Fibroblast of lung (primary cell): ENCODE results near the gene RAPGEF2. TPM values are rescaled to one million over a fixed set of nuclear protein-coding genes. Genes with fewer than 3 reads are reported as not detected.

ENCODE experiments used
- DNase-seq, 2 donors: peaks; one replicate each; pipeline versions ENCODE4 v3.0.0 to v3.0.0-alpha.2; 2010; ENCODE audit warnings: low read depth in 2 of 2
- H2AFZ ChIP-seq: 2 replicates; pipeline ENCODE4 v1.5.1; 2012; ENCODE audit warnings: low read length, control low read depth, inconsistent platforms
- H3K27ac ChIP-seq: 2 replicates; pipeline ENCODE4 v1.5.1; 2011; ENCODE audit warnings: low read length, control low read depth; ENCODE audit not compliant: insufficient read depth
- H3K27me3 ChIP-seq: 2 replicates; pipeline ENCODE4 v1.5.1; 2011; ENCODE audit warnings: mild to moderate bottlenecking, low read length; ENCODE audit not compliant: control insufficient read depth, insufficient read depth
- H3K36me3 ChIP-seq: 2 replicates; pipeline ENCODE4 v1.5.1; 2011; ENCODE audit warnings: low read length; ENCODE audit not compliant: control insufficient read depth, insufficient read depth
- H3K4me1 ChIP-seq: 2 replicates; pipeline ENCODE4 v1.5.1; 2011; ENCODE audit warnings: low read length; ENCODE audit not compliant: control insufficient read depth, insufficient read depth; ENCODE audit errors: extremely low read depth
- H3K4me2 ChIP-seq: 2 replicates; pipeline ENCODE4 v1.5.1; 2011; ENCODE audit warnings: low read length, control low read depth; ENCODE audit not compliant: insufficient read depth; ENCODE audit errors: extremely low read depth
- H3K4me3 ChIP-seq, 4 experiments: fragments of 200-600 bp in 1 of 4; sonication (generic) in 1 of 4; replicated peaks in 1 of 4; 2 replicates each; pipeline ENCODE4 v1.5.1; 2011 to 2016; ENCODE audit warnings: low read length in 4 of 4, low read depth in 3 of 4, mild to moderate bottlenecking in 3 of 4, control low read depth in 2 of 4, inconsistent platforms in 1 of 4, mixed read lengths in 1 of 4; ENCODE audit not compliant: insufficient read depth in 1 of 4; ENCODE audit errors: control extremely low read depth in 1 of 4
- H3K79me2 ChIP-seq: 2 replicates; pipeline ENCODE4 v1.5.1; 2012; ENCODE audit warnings: mild to moderate bottlenecking, low read length, inconsistent platforms; ENCODE audit not compliant: control insufficient read depth, insufficient read depth
- H3K9ac ChIP-seq: 2 replicates; pipeline ENCODE4 v1.5.1; 2011; ENCODE audit warnings: mild to moderate bottlenecking, low read length, control low read depth; ENCODE audit not compliant: insufficient read depth
- H3K9me3 ChIP-seq: 2 replicates; pipeline ENCODE4 v1.5.1; 2012; ENCODE audit warnings: low read depth, low read length; ENCODE audit not compliant: control insufficient read depth, insufficient read depth
- H4K20me1 ChIP-seq: 2 replicates; pipeline ENCODE4 v1.5.1; 2011; ENCODE audit warnings: low read length; ENCODE audit not compliant: control insufficient read depth, insufficient read depth; ENCODE audit errors: extremely low read depth
- CTCF ChIP-seq, 2 donors: IDR thresholded peaks in 1 of 2; conservative IDR thresholded peaks in 1 of 2; 1 replicate in 1 of 2; 2 replicates in 1 of 2; pipeline ENCODE4 v1.5.1; 2011 to 2012; ENCODE audit warnings: low read length in 2 of 2, control low read depth in 1 of 2, inconsistent platforms in 1 of 2, low read depth in 1 of 2, mild to moderate bottlenecking in 1 of 2
- EZH2 ChIP-seq: IDR thresholded peaks from 2 replicates; pipeline ENCODE4 v1.5.1; 2012; ENCODE audit warnings: low read length, control low read depth, mild to moderate bottlenecking; ENCODE audit errors: missing control alignments
- polyA plus RNA-seq, 2 donors: library from polyadenylated mRNA; depleted of rRNA in 1 of 2; stranded (reverse) in 1 of 2; unstranded in 1 of 2; fragments of >200 nt; gene quantifications; 2 replicates each; pipeline ENCODE4 v1.2.1, GENCODE V29; 2011 to 2012; ENCODE audit warnings: missing spikeins in 1 of 2
- total RNA-seq: library from RNA; depleted of rRNA; stranded (reverse); fragments of >200 nt; gene quantifications from 2 replicates; pipeline ENCODE4 v1.2.1, GENCODE V29; 2014

RAPGEF2 gene
- total and polyA plus RNA-seq, 2 donors (not counting 1 experiment from before 2014, with no cell fraction given): 45.5 to 58.5 TPM

- H3K9me3 ChIP-seq: no peaks in the 10 kb centered on the region
- no peak overlapping the region for H3K27ac ChIP-seq
- no peak overlapping the region for H2AFZ ChIP-seq
- DNase-seq: no peak
- no peak overlapping the region for H3K9ac ChIP-seq
- H4K20me1 ChIP-seq: no peaks in the 10 kb centered on the region
- H3K79me2 ChIP-seq: peaks cover 2% of the 10 kb centered on the region
- H3K27me3 ChIP-seq: no peaks in the 10 kb centered on the region
- H3K4me1 ChIP-seq: no peaks in the 10 kb centered on the region
- TF ChIP-seq EZH2 (no peak), CTCF (conservative IDR thresholded peaks at IDR 0.05 in 1 of 2, IDR thresholded peaks at IDR 0.05 in 1 of 2; ENCODE audit: low read depth in 1 of 2, low read length in 2 of 2) (no peak)
- no peaks in the 10 kb centered on the region for H3K36me3 ChIP-seq
- no peak overlapping the region for H3K4me2 ChIP-seq
- H3K4me3 ChIP-seq: no peak overlapping the region
Observed at GRCh38 chr4:159131564-159131963, 28.7 kb downstream of the RAPGEF2 start.

GRCh38 chr4:159134429-159134828 lies 31.6 kb downstream of the RAPGEF2 start:
- no peak for TF ChIP-seq EZH2
- no peak for TF ChIP-seq CTCF (conservative IDR thresholded peaks at IDR 0.05 in 1 of 2, IDR thresholded peaks at IDR 0.05 in 1 of 2; ENCODE audit: low read depth in 1 of 2, low read length in 2 of 2)
- Histone ChIP-seq H3K27ac (no peak overlapping the region), H3K79me2 (peaks cover 2% of the 10 kb centered on the region), H3K27me3 (no peaks in the 10 kb centered on the region), H2AFZ (no peak overlapping the region), H3K36me3 (no peaks in the 10 kb centered on the region), H3K9ac (no peak overlapping the region), H3K4me1 (no peaks in the 10 kb centered on the region), H4K20me1 (no peaks in the 10 kb centered on the region), H3K4me2 (no peak overlapping the region), H3K9me3 (no peaks in the 10 kb centered on the region), H3K4me3 (no peak overlapping the region)
- DNase-seq: no peak

DNA sequence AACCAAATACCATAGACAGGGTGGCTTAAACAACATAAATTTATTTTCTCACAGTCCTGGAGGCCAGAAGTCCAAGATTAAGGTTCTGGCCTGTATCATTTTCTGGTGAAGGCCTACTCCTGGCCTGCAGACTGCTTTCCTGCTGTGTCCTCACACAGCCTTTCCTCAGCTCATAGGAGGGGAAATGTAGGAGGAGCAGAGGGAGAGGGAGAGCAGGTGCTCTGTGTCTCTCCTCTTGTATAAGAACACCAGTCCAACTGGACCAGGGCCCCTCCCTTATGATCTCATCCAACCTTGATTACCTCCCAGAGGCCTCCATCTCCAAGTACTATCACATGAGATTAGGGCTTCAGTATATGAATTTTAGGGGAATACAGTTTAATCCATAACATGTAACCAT lies 34.3 kb downstream of the RAPGEF2 start:
- Histone ChIP-seq H3K79me2 (peaks cover 2% of the 10 kb centered on the region), H4K20me1 (no peaks in the 10 kb centered on the region), H3K4me1 (peaks cover 2% of the 10 kb centered on the region), H3K36me3 (no peaks in the 10 kb centered on the region), H3K9me3 (no peaks in the 10 kb centered on the region), H3K27me3 (no peaks in the 10 kb centered on the region), H3K9ac (no peak overlapping the region), H3K27ac (no peak overlapping the region), H3K4me2 (no peak overlapping the region), H3K4me3 (no peak overlapping the region), H2AFZ (no peak overlapping the region)
- DNase-seq: no peak
- no peak for TF ChIP-seq CTCF (conservative IDR thresholded peaks at IDR 0.05 in 1 of 2, IDR thresholded peaks at IDR 0.05 in 1 of 2; ENCODE audit: low read depth in 1 of 2, low read length in 2 of 2)
- no peak for TF ChIP-seq EZH2
